Measurements from ENCODE around the gene ABHD6. TPM values are rescaled to one million over a fixed set of nuclear protein-coding genes. Genes with fewer than 3 reads are reported as not detected.

ABHD6 gene
- polyA plus RNA-seq, 3 donors = 7.3 to 11.6 (median 9.0) TPM

DNA sequence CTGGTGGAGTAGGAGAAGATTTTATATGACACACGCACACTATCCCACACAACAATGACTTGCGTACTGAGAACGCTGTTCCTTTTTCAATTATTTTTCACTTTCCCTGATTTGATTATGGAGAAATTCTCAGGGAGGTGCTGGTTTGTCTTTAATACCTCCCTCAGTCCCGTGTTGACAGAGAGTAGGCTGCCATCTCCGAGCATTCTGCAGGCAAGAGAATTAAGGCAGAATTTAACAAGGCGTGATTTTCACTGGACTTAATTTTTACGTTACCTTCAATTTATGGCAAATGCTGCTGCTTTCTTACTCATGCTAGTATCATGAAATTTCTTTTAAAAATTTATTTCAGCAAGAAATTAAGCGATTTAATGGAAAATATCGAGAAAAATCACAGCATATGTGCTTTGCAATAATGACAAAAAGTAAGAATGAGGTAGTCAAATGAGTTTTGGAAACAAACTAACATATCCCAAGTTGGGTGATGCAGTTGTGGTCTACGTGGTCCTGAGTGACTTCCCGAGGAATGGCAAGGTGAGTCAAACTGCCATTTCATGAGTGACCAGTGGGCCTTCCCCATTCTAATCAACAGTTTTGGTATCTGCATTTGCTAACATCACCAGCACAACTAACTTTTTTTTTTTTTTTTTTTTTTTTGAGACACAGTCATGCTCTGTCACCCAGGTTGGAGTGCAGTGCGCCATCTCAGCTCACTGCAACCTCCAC, 43.7 kb upstream of the ABHD6 start:
- H3K4me1 ChIP-seq (ENCODE audit: control insufficient read depth in 1 of 2, insufficient read depth in 2 of 2, low read length in 2 of 2) = peaks cover 10 to 17% of the 10 kb centered on the region in 2 donors
- peaks cover 10% of the 10 kb centered on the region for H3K4me1 Mint-ChIP-seq
- intact Hi-C loops (cut with micrococcal nuclease) = no loop called here
- no peaks in the 10 kb centered on the region for H3K9me3 Mint-ChIP-seq
- no peak overlapping the region for H3K27ac ChIP-seq (ENCODE audit: low read depth in 1 of 2, low read length in 2 of 2)
- no peaks in the 10 kb centered on the region for H4K20me1 ChIP-seq (ENCODE audit: insufficient read depth, low read length)
- H2AFZ ChIP-seq (ENCODE audit: insufficient read depth, low read depth, low read length, poor library complexity, severe bottlenecking) = no peak overlapping the region
- WGBS (ENCODE audit: insufficient coverage) = 100% methylated on average over 2 of the region's 12 CpGs
- no peak overlapping the region for H3K4me2 ChIP-seq (replicated peaks; ENCODE audit: extremely low read depth, low read length, poor library complexity, severe bottlenecking)
- H3K9me3 ChIP-seq (replicated peaks in 1 of 2; ENCODE audit: control insufficient read depth in 1 of 2, insufficient read depth in 1 of 2, low read length in 2 of 2) = no peaks in the 10 kb centered on the region
- no peak for DNase-seq
- TF ChIP-seq, protein P1, sequence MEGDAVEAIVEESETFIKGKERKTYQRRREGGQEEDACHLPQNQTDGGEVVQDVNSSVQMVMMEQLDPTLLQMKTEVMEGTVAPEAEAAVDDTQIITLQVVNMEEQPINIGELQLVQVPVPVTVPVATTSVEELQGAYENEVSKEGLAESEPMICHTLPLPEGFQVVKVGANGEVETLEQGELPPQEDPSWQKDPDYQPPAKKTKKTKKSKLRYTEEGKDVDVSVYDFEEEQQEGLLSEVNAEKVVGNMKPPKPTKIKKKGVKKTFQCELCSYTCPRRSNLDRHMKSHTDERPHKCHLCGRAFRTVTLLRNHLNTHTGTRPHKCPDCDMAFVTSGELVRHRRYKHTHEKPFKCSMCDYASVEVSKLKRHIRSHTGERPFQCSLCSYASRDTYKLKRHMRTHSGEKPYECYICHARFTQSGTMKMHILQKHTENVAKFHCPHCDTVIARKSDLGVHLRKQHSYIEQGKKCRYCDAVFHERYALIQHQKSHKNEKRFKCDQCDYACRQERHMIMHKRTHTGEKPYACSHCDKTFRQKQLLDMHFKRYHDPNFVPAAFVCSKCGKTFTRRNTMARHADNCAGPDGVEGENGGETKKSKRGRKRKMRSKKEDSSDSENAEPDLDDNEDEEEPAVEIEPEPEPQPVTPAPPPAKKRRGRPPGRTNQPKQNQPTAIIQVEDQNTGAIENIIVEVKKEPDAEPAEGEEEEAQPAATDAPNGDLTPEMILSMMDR (IDR thresholded peaks at IDR 0.05) = no peak
- no peaks in the 10 kb centered on the region for H3K36me3 ChIP-seq (replicated peaks in 1 of 2; ENCODE audit: control insufficient read depth in 1 of 2, insufficient read depth in 2 of 2, low read length in 2 of 2)
- H3K4me3 Mint-ChIP-seq = no peak overlapping the region
- no peaks in the 10 kb centered on the region for H3K27me3 ChIP-seq (ENCODE audit: control insufficient read depth in 2 of 2, insufficient read depth in 2 of 2, low read length in 2 of 2)
- H3K9ac ChIP-seq (ENCODE audit: insufficient read depth, low read length, poor library complexity, severe bottlenecking) = no peak overlapping the region
- H3K27me3 Mint-ChIP-seq (ENCODE audit: low read depth in 3 of 3) = peaks cover 0 to 1% (median 0%) of the 10 kb centered on the region in 3 donors
- no peak overlapping the region for H3K27ac Mint-ChIP-seq
- H3K36me3 Mint-ChIP-seq = no peaks in the 10 kb centered on the region
- no peaks in the 10 kb centered on the region for H3K79me2 ChIP-seq (ENCODE audit: insufficient read depth, low read length)
- no peak overlapping the region for H3K4me3 ChIP-seq (replicated peaks in 1 of 3; ENCODE audit: low read depth in 2 of 3, low read length in 3 of 3)

DNA sequence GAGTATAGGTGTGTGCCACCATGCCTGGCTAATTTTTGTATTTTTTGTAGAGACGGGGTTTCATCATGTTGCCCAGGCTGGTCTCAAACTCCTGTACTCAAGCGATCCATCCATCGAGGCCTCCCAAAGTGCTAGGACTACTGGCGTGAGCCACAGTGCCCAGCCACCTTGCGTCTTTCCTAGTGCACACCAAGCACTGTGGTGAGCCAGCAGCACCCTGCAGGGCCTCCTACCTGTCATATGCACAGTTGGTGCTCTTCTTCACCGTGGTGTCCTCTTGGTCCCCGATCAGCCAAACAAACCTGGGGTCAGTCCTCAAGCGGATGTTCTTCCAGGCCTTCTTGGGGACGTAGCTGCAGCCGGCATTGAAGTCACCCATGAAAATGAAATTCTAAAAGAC, 40.0 kb upstream of the ABHD6 start:
- Histone ChIP-seq H3K4me2 (replicated peaks; ENCODE audit: extremely low read depth, low read length, poor library complexity, severe bottlenecking) (no peak overlapping the region), H3K27me3 (ENCODE audit: control insufficient read depth in 2 of 2, insufficient read depth in 2 of 2, low read length in 2 of 2) (no peaks in the 10 kb centered on the region), H3K36me3 (replicated peaks in 1 of 2; ENCODE audit: control insufficient read depth in 1 of 2, insufficient read depth in 2 of 2, low read length in 2 of 2) (no peaks in the 10 kb centered on the region), H3K4me1 (ENCODE audit: control insufficient read depth in 1 of 2, insufficient read depth in 2 of 2, low read length in 2 of 2) (peaks cover 21 to 22% of the 10 kb centered on the region in 2 donors), H3K9ac (ENCODE audit: insufficient read depth, low read length, poor library complexity, severe bottlenecking) (no peak overlapping the region), H3K9me3 (replicated peaks in 1 of 2; ENCODE audit: control insufficient read depth in 1 of 2, insufficient read depth in 1 of 2, low read length in 2 of 2) (no peaks in the 10 kb centered on the region), H3K79me2 (ENCODE audit: insufficient read depth, low read length) (no peaks in the 10 kb centered on the region), H3K27ac (ENCODE audit: low read depth in 1 of 2, low read length in 2 of 2) (no peak overlapping the region), H3K4me3 (replicated peaks in 1 of 3; ENCODE audit: low read depth in 2 of 3, low read length in 3 of 3) (no peak overlapping the region), H2AFZ (ENCODE audit: insufficient read depth, low read depth, low read length, poor library complexity, severe bottlenecking) (no peak overlapping the region), H4K20me1 (ENCODE audit: insufficient read depth, low read length) (no peaks in the 10 kb centered on the region)
- intact Hi-C loops (cut with micrococcal nuclease) = no loop called here
- peaks cover 0 to 10% (median 4%) of the 10 kb centered on the region in 7 donors for H3K9me3 Mint-ChIP-seq
- H3K27me3 Mint-ChIP-seq (ENCODE audit: low read depth in 3 of 3) = peaks cover 0 to 1% (median 1%) of the 10 kb centered on the region in 3 donors
- 98% methylated on average over 10 of the region's 10 CpGs for WGBS (ENCODE audit: insufficient coverage)
- H3K4me1 Mint-ChIP-seq = peaks cover 19% of the 10 kb centered on the region
- TF ChIP-seq, protein P1 (IDR thresholded peaks at IDR 0.05) = no peak
- DNase-seq = no peak
- peak overlapping the region in 1 of 7 donors; percentile 40 for H3K27ac Mint-ChIP-seq
- no peak overlapping the region for H3K4me3 Mint-ChIP-seq
- no peaks in the 10 kb centered on the region for H3K36me3 Mint-ChIP-seq

Measured in CD14-positive monocyte (primary cell).